GM18502 (cell line): ENCODE results near the gene SP140L.

Experiments used
- ATAC-seq: cut with Tn5 transposase; IDR thresholded peaks from one replicate; pipeline ENCODE4 v1.9.1; 2021; ENCODE audit warnings: mild to moderate bottlenecking; ENCODE audit not compliant: unreplicated experiment, poor library complexity

The SP140L gene

DNA sequence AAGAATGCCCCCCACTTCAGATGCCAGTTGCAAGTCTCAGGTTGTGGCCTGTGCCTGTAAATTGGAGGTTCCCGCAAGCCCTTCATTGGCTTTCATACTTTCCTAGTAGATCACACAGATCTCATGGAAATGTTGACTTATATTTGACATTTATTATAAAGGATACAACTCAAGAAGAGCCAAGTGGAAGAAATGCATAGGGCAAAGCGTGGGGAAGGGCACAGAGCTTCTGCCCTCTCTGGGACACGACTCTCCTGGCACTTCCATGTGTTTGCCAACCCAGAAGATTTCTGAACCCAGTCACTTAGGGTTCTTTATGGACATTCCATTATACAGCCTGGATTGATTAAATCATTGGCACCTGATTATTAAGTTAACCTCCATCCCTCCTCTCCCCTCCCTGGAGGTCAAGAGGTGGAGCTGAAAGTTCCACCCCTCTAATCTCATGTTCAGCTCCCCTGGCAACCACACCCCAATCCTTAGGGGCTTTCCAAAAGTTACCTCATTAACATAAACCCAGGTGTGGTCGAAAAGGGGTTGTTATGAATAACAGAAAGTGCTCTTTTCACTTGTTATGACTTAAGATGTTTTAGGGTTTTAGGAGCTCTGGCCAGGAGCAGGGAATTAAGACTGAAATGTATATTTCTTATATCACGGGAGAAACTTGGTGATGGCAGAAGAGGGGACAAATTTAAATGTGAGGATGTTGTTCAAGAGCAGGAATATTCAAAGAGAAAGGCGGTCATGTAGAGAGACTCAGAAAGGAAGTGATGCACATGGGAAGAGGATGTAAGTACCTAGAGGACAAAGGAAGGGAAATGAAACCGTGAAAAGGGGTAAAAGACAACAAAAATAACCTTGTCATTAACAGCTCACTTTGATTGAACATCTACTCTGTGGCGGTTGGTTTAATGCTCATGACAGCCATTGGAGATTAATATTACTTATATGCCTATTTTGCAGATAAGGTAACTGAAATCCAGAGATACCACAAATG is 120.8 kb downstream of the SP140L start:
- peak; percentile 84 for ATAC-seq

GRCh38 chr2:230449901-230450467 is 123.0 kb downstream of the SP140L start:
- ATAC-seq, result no peak

DNA sequence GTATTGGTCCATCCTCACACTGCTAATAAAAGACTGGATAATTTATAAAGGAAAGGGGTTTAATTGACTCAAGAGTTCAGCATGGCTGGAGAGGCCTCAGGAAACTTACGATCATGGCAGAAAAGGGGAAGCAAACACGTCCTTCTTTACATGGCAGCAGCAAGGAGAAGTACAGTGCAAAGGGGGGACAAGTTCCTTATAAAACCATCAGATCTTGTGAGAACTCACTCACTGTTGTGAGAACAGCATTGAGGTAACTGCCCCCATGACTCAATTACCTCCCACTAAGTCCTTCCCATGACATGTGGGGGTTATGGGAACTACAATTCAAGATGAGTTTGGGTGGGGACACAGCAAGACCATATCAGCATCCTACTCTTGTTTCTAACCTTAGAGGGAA is 126.0 kb downstream of the SP140L start:
- no peak for ATAC-seq
